Measurements from ENCODE around the gene ETV3.

DNA sequence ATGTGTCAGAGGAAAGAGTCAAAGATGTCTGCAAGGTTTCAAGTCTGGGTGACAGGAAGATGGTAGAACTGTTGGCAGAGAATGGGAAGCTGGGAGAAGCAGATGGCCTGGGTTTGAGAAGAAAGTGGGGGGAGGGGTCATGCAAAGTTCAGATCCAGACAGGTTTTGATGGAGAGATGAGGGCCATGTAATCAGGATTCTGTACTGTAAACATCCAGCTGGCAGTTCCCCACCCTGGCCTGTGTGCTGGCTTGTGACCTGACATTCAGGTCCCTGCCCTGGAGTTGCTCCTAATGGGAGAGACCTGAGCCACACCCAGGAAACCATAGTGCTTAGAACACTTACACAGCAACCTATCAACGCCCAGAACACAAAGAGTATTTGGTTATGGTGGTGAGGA lies 15.6 kb upstream of the ETV3 start:
- TF ChIP-seq SIN3A (IDR thresholded peaks at IDR 0.05; ENCODE audit: borderline replicate concordance, insufficient read depth, low read depth, low read length) (no peak), TCF7L2 (IDR thresholded peaks at IDR 0.05; ENCODE audit: low read depth, low read length) (no peak), POLR2AphosphoS5 (IDR thresholded peaks at IDR 0.05; ENCODE audit: low read depth, low read length) (no peak)
- TF ChIP-seq, protein P1, sequence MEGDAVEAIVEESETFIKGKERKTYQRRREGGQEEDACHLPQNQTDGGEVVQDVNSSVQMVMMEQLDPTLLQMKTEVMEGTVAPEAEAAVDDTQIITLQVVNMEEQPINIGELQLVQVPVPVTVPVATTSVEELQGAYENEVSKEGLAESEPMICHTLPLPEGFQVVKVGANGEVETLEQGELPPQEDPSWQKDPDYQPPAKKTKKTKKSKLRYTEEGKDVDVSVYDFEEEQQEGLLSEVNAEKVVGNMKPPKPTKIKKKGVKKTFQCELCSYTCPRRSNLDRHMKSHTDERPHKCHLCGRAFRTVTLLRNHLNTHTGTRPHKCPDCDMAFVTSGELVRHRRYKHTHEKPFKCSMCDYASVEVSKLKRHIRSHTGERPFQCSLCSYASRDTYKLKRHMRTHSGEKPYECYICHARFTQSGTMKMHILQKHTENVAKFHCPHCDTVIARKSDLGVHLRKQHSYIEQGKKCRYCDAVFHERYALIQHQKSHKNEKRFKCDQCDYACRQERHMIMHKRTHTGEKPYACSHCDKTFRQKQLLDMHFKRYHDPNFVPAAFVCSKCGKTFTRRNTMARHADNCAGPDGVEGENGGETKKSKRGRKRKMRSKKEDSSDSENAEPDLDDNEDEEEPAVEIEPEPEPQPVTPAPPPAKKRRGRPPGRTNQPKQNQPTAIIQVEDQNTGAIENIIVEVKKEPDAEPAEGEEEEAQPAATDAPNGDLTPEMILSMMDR (IDR thresholded peaks at IDR 0.05), result no peak
- TF ChIP-seq, protein P2, sequence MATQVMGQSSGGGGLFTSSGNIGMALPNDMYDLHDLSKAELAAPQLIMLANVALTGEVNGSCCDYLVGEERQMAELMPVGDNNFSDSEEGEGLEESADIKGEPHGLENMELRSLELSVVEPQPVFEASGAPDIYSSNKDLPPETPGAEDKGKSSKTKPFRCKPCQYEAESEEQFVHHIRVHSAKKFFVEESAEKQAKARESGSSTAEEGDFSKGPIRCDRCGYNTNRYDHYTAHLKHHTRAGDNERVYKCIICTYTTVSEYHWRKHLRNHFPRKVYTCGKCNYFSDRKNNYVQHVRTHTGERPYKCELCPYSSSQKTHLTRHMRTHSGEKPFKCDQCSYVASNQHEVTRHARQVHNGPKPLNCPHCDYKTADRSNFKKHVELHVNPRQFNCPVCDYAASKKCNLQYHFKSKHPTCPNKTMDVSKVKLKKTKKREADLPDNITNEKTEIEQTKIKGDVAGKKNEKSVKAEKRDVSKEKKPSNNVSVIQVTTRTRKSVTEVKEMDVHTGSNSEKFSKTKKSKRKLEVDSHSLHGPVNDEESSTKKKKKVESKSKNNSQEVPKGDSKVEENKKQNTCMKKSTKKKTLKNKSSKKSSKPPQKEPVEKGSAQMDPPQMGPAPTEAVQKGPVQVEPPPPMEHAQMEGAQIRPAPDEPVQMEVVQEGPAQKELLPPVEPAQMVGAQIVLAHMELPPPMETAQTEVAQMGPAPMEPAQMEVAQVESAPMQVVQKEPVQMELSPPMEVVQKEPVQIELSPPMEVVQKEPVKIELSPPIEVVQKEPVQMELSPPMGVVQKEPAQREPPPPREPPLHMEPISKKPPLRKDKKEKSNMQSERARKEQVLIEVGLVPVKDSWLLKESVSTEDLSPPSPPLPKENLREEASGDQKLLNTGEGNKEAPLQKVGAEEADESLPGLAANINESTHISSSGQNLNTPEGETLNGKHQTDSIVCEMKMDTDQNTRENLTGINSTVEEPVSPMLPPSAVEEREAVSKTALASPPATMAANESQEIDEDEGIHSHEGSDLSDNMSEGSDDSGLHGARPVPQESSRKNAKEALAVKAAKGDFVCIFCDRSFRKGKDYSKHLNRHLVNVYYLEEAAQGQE (IDR thresholded peaks at IDR 0.05; ENCODE audit: insufficient read depth in 1 of 2, low read depth in 2 of 2, low read length in 1 of 2), result no peak

Data from Panc1 (cell line).